Heart left ventricle (tissue), 13 donors: ENCODE measurements around the gene MMRN2.

Experiments used
- CTCF ChIP-seq, 12 donors: fragments of 200-600 bp; sonication (generic) in 4 of 12; IDR thresholded peaks; one replicate each; pipeline versions ENCODE4 v1.5.0 to v1.8.0; 2018 to 2022; ENCODE audit warnings: antibody characterized with exemption in 12 of 12, mild to moderate bottlenecking in 5 of 12
- POLR2A ChIP-seq, 2 donors: fragments of 450-650 bp; IDR thresholded peaks; one replicate each; pipeline ENCODE4 v1.6.1; 2017; ENCODE audit warnings: antibody characterized with exemption in 2 of 2, mild to moderate bottlenecking in 2 of 2, moderate library complexity in 2 of 2
- donor health status: ischemic (EF 13 %, LVEDD 7.1; RV severe dilation, severe dysfunction).
- donor health status: DM: no; HTN: yes; CAD: no.
- donor health status: DM: no; HTN: no; CAD: no.
- donor health status: ischemic (EF 25% LVEDD 6.9; RV normal size, moderate dysfunction).
- donor health status: ischemic (EF 25% LVEDD 5.7; RV mildly dilated, moderate dysfunction).
- donor health status: ischemic (EF 35%, LVEDD 5.7; RV mildly dilated, moderate dysfunction).
- donor health status: nonischemic (EF 11% LVEDD 7.7; RV severe dilation, severe dysfunction).
- donor health status: DM: yes; HTN: yes; CAD: no.
- donor health status: PGD.
- donor health status: ischemic (EF 29% LVEDD 5.4; RV normal size, mild dysfunction).
- donor health status: nonischemic (EF 23%, LVEDD 6.1; RV moderate dilation, normal function).

DNA sequence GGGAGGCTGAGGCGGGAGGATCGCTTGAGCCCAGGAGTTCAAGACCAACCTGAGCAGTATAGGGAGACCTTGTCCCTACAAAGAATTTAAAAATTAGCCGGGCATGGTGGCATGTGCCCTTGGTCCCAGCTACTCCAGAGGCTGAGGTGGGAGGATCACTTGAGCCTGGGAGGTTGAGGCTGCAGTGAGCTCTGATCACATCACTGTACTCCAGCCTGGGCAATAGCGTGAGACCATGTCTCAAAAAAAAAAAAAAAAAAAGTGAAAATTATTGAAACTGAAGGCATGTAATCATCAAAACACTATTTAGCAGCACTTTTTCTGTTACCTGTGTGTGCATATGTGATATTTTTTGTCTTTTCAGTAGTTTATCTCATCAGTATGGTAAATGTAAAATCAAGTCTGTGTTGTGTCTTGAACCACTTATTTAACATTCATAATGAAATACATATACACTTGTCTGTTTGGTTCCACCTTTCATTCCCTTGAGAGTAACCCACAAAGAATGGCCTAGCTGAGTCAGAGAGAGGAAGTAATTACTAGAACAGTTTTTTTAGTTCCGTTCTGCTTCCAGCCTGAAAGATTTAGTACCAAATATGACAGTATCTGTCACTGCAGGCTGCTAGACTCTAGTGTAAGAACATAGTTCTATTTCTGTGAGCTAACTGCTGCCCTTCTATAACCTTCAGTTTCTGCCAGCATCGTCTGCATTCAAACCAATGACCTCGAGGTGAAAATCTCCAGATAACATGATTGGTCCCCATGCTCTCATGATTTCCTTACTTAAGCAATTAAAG is 68.6 kb downstream of the MMRN2 start:
- TF ChIP-seq POLR2A (IDR thresholded peaks at IDR 0.05): no peak
- TF ChIP-seq CTCF (IDR thresholded peaks at IDR 0.05): no peak
